RWPE1 (cell line): Measurements from ENCODE around the gene IFNL4.

ENCODE experiments used
- CTCF ChIA-PET: fragments of 350-600 bp; sonication (Branson Sonifier 250); formaldehyde crosslinking; extraction: SDS; loops from one replicate; lab custom pipeline; 2021; lab: Yijun Ruan, JAX
- POLR2A ChIA-PET: fragments of 400-600 bp; formaldehyde crosslinking; extraction: SDS; loops from one replicate; lab custom pipeline; 2020; ENCODE audit warnings: antibody characterized with exemption; ENCODE audit not compliant: low non-redundant PET; lab: Yijun Ruan, JAX
- DNase-seq: peaks from one replicate; pipeline ENCODE4 v3.0.0; 2012; ENCODE audit warnings: low spot score
- H3K27ac ChIP-seq: fragments of 450-650 bp; 2 replicates; pipeline ENCODE4 v1.5.1; 2017
- CTCF ChIP-seq: fragments of 450-650 bp; conservative IDR thresholded peaks from 2 replicates; pipeline ENCODE4 v1.5.1; 2017; ENCODE audit warnings: low read depth, mild to moderate bottlenecking

The IFNL4 gene

GRCh38 chr19:39200803-39201115, 47.9 kb downstream of the IFNL4 start:
- POLR2A ChIA-PET = no interaction called here
- CTCF ChIA-PET = no interaction called here
- no peak overlapping the region for H3K27ac ChIP-seq
- no peak for TF ChIP-seq CTCF
- DNase-seq = no peak

GRCh38 chr19:39200066-39200802, 48.4 kb downstream of the IFNL4 start:
- no peak overlapping the region for H3K27ac ChIP-seq
- no peak for TF ChIP-seq CTCF
- DNase-seq = no peak
- POLR2A ChIA-PET = no interaction called here
- CTCF ChIA-PET = no interaction called here

GRCh38 chr19:39199025-39199424, 49.6 kb downstream of the IFNL4 start:
- TF ChIP-seq CTCF = no peak
- POLR2A ChIA-PET = no interaction called here
- DNase-seq = no peak
- H3K27ac ChIP-seq = no peak overlapping the region
- CTCF ChIA-PET = interaction anchor here (0.6 to 1.3 kb wide), 2 partner anchors 42 to 76 kb away, joined by 3 to 5 read pairs; no protein-coding TSS in a partner anchor

GRCh38 chr19:39197808-39198207, 50.8 kb downstream of the IFNL4 start:
- ChIA-PET CTCF (interaction anchor here (0.6 to 1.3 kb wide), 3 partner anchors 10 to 236 kb away, joined by 3 to 5 read pairs (median 4); no protein-coding TSS in a partner anchor), POLR2A (no interaction called here)
- peak; percentile 43 for DNase-seq
- no peak overlapping the region for H3K27ac ChIP-seq
- no peak for TF ChIP-seq CTCF

GRCh38 chr19:39196860-39197562, 51.6 kb downstream of the IFNL4 start, which contains the start of gene NCCRP1:
Gene NCCRP1, plus strand, starts transcription at chr19:39196964. Its CDS starts 19 bp downstream, at chr19:39196983.
- no peak for DNase-seq
- H3K27ac ChIP-seq = no peak within 1 kb of the TSS
- no peak for TF ChIP-seq CTCF
- CTCF ChIA-PET = interaction anchor here (1.2 kb wide), 1 partner anchor 11 kb away, joined by 4 read pairs; no protein-coding TSS in a partner anchor
- POLR2A ChIA-PET = no interaction called here

GRCh38 chr19:39196320-39196719, 52.3 kb downstream of the IFNL4 start:
- POLR2A ChIA-PET = no interaction called here

More at GRCh38 chr19:39196320-39196719, 52.3 kb downstream of the IFNL4 start:
- CTCF ChIA-PET = interaction anchor here (1.2 kb wide), 1 partner anchor 86 kb away, joined by 3 read pairs; no protein-coding TSS in a partner anchor
- H3K27ac ChIP-seq = no peak overlapping the region
- no peak for DNase-seq
- TF ChIP-seq CTCF = no peak
